GM21526 (cell line): ENCODE measurements around the gene SFT2D1.
A peak's percentile ranks its signal among the peaks of the same experiment; 100 is the strongest.
"Not testable (repeated sequence)": the region's sequence is repeated elsewhere in the genome, so short reads cannot be mapped to it uniquely, and the experiment has no call there.

ENCODE experiments used
- ATAC-seq: cut with Tn5 transposase; IDR thresholded peaks from one replicate; pipeline ENCODE4 v1.9.1; 2021; ENCODE audit warnings: moderate library complexity; ENCODE audit not compliant: unreplicated experiment, low FRiP score

SFT2D1 gene

GRCh38 chr6:166342349-166343149 is at the start of gene SFT2D1:
Gene SFT2D1, minus strand, starts transcription at chr6:166342545. Its CDS starts 64 bp downstream, at chr6:166342481.
- peak; percentile 91 for ATAC-seq

- no peak for ATAC-seq
These were observed 46.8 kb upstream of the SFT2D1 start for GRCh38 chr6:166389119-166389518.

- ATAC-seq = no peak
These were observed 46.1 kb upstream of the SFT2D1 start for GRCh38 chr6:166388290-166389004.

- ATAC-seq = no peak
These were observed 45.4 kb upstream of the SFT2D1 start for GRCh38 chr6:166387642-166388289.

- ATAC-seq = not testable (repeated sequence)
These were observed 44.8 kb upstream of the SFT2D1 start for GRCh38 chr6:166387098-166387497.

- ATAC-seq = no peak
These were observed 43.8 kb upstream of the SFT2D1 start for GRCh38 chr6:166386111-166386510.

GRCh38 chr6:166383802-166384363 is 41.5 kb upstream of the SFT2D1 start:
- ATAC-seq = peak; percentile 5

GRCh38 chr6:166382933-166383801 is 40.8 kb upstream of the SFT2D1 start, which contains the start of gene MPC1:
Gene MPC1, minus strand, starts transcription at chr6:166382940. Its CDS starts 64 bp downstream, at chr6:166382876.
- peak; percentile 85 for ATAC-seq

- peak; percentile 5 for ATAC-seq
These were observed 40.2 kb upstream of the SFT2D1 start for GRCh38 chr6:166382500-166382932.

- ATAC-seq = peak; percentile 53
These were observed 39.6 kb upstream of the SFT2D1 start for GRCh38 chr6:166381733-166382499.

GRCh38 chr6:166381381-166381732 is 39.0 kb upstream of the SFT2D1 start:
- ATAC-seq = no peak

- ATAC-seq = no peak
These were observed 37.5 kb upstream of the SFT2D1 start for GRCh38 chr6:166379800-166380199.

- ATAC-seq = no peak
These were observed 36.8 kb upstream of the SFT2D1 start for GRCh38 chr6:166379103-166379586.

GRCh38 chr6:166377721-166378120 is 35.4 kb upstream of the SFT2D1 start:
- no peak for ATAC-seq

GRCh38 chr6:166375013-166375412 is 32.7 kb upstream of the SFT2D1 start:
- ATAC-seq = no peak

GRCh38 chr6:166370489-166370888 is 28.1 kb upstream of the SFT2D1 start:
- ATAC-seq = no peak

- no peak for ATAC-seq
These were observed 27.4 kb upstream of the SFT2D1 start for GRCh38 chr6:166369782-166370181.

- ATAC-seq = no peak
These were observed 24.6 kb upstream of the SFT2D1 start for GRCh38 chr6:166366921-166367320.

- no peak for ATAC-seq
These were observed 23.5 kb upstream of the SFT2D1 start for GRCh38 chr6:166365806-166366205.
